C4-2B (cell line): ENCODE results near the gene CAMKV.

Experiments
- CTCF ChIP-seq: fragments of 450-650 bp; conservative IDR thresholded peaks from 2 replicates; pipeline ENCODE4 v1.5.1; 2017; ENCODE audit warnings: mild to moderate bottlenecking
- ZFX ChIP-seq: fragments of 450-650 bp; IDR thresholded peaks from 2 replicates; pipeline ENCODE4 v1.6.1; 2017

- TF ChIP-seq CTCF (no peak), ZFX (no peak)
Observed at GRCh38 chr3:49831341-49831740, 38.4 kb downstream of the CAMKV start.
